Neural progenitor cell (in vitro differentiated cells): Measurements from ENCODE around the gene DDHD1.

Source experiments
- CTCF ChIP-seq: fragments of 200-600 bp; sonication (generic); IDR thresholded peaks from 2 replicates; pipeline ENCODE4 v1.5.1; 2017; ENCODE audit warnings: antibody characterized with exemption, mild to moderate bottlenecking
- EZH2 ChIP-seq: fragments of 200-600 bp; sonication (generic); IDR thresholded peaks from 2 replicates; pipeline ENCODE4 v1.6.1; 2017; ENCODE audit warnings: antibody characterized with exemption, mild to moderate bottlenecking, moderate library complexity

GRCh38 chr14:53156238-53156637, 3.1 kb upstream of the DDHD1 start:
- TF ChIP-seq CTCF (no peak), EZH2 (no peak)
